Naive thymus-derived CD4-positive, alpha-beta T cell (primary cell): ENCODE data around the gene RAB6A. TPM values are rescaled to one million over a fixed set of nuclear protein-coding genes. Genes with fewer than 3 reads are reported as not detected.
"Not testable (repeated sequence)": the region's sequence is repeated elsewhere in the genome, so short reads cannot be mapped to it uniquely, and the experiment has no call there.

ENCODE experiments used
- ATAC-seq: fragments of 150-1000 bp; cut with Tn5 transposase; 2 replicates; pipeline ENCODE4 v1.10.0; 2021; ENCODE audit warnings: mild to moderate bottlenecking, moderate library complexity
- CTCF ChIA-PET: fragments of 350-600 bp; sonication (Branson Sonifier 250); formaldehyde crosslinking; loops from one replicate; lab custom pipeline; 2021; ENCODE audit warnings: antibody characterized with exemption; lab: Charles Lee
- POLR2A ChIA-PET: fragments of 350-600 bp; sonication (Branson Sonifier 250); formaldehyde crosslinking; loops from one replicate; lab custom pipeline; 2021; ENCODE audit warnings: antibody characterized with exemption, inconsistent platforms; lab: Charles Lee
- DNase-seq, 9 donors: peaks; one replicate each; pipeline versions ENCODE4 v3.0.0 to v3.0.0-alpha.2; 2020 to 2022; ENCODE audit warnings: mixed read lengths in 1 of 9
- H3K27ac ChIP-seq: one replicate; pipeline ENCODE4 v1.7.0; 2013; ENCODE audit warnings: mild to moderate bottlenecking, low read depth, low read length, moderate library complexity
- H3K27me3 ChIP-seq, 2 donors: one replicate each; pipeline ENCODE4 v1.7.0; 2013; ENCODE audit warnings: low read length in 2 of 2, mild to moderate bottlenecking in 2 of 2, moderate library complexity in 2 of 2; ENCODE audit not compliant: control insufficient read depth in 2 of 2, insufficient read depth in 2 of 2
- H3K36me3 ChIP-seq, 3 experiments: 1 replicate in 2 of 3; 2 replicates in 1 of 3; pipeline ENCODE4 v1.7.0; 2013; ENCODE audit warnings: low read length in 3 of 3, mild to moderate bottlenecking in 3 of 3, moderate library complexity in 1 of 3; ENCODE audit not compliant: insufficient read depth in 3 of 3, control insufficient read depth in 2 of 3
- H3K4me1 ChIP-seq, 2 donors: one replicate each; pipeline ENCODE4 v1.7.0; 2013; ENCODE audit warnings: low read length in 2 of 2, mild to moderate bottlenecking in 2 of 2, moderate library complexity in 1 of 2; ENCODE audit not compliant: control insufficient read depth in 2 of 2, insufficient read depth in 2 of 2
- H3K4me3 ChIP-seq: 2 replicates; pipeline ENCODE4 v1.7.0; 2013; ENCODE audit warnings: mild to moderate bottlenecking, low read length
- H3K9me3 ChIP-seq, 3 experiments: 1 replicate in 2 of 3; 2 replicates in 1 of 3; pipeline ENCODE4 v1.7.0; 2013; ENCODE audit warnings: low read length in 3 of 3; ENCODE audit not compliant: control insufficient read depth in 2 of 3
- H3K27ac Mint-ChIP-seq, 9 donors: one replicate each; pipeline ENCODE4 v1.8.0; 2020 to 2022; ENCODE audit warnings: mixed read lengths in 9 of 9, mild to moderate bottlenecking in 8 of 9, moderate library complexity in 5 of 9, inconsistent platforms in 2 of 9
- H3K27me3 Mint-ChIP-seq, 5 donors: one replicate each; pipeline ENCODE4 v1.8.0; 2021 to 2022; ENCODE audit warnings: mixed read lengths in 5 of 5, mild to moderate bottlenecking in 1 of 5
- H3K36me3 Mint-ChIP-seq, 5 donors: one replicate each; pipeline ENCODE4 v1.8.0; 2020 to 2022; ENCODE audit warnings: mixed read lengths in 5 of 5, mild to moderate bottlenecking in 3 of 5, inconsistent platforms in 1 of 5
- H3K4me1 Mint-ChIP-seq, 7 donors: one replicate each; pipeline ENCODE4 v1.8.0; 2020 to 2022; ENCODE audit warnings: mixed read lengths in 7 of 7, mild to moderate bottlenecking in 3 of 7, inconsistent platforms in 1 of 7
- H3K4me3 Mint-ChIP-seq, 10 donors: one replicate each; pipeline ENCODE4 v1.8.0; 2020 to 2022; ENCODE audit warnings: mild to moderate bottlenecking in 10 of 10, mixed read lengths in 10 of 10, moderate library complexity in 6 of 10, inconsistent platforms in 2 of 10
- H3K9me3 Mint-ChIP-seq, 11 donors: one replicate each; pipeline ENCODE4 v1.8.0; 2020 to 2022; ENCODE audit warnings: mixed read lengths in 11 of 11, mild to moderate bottlenecking in 4 of 11, inconsistent platforms in 1 of 11, moderate library complexity in 1 of 11
- intact Hi-C, 2 donors: fragments of 100-400 bp; cut with micrococcal nuclease; formaldehyde crosslinking; loops; one replicate each; pipeline ENCODE4 v1.15.1; 2023
- polyA plus RNA-seq, 2 donors: library from polyadenylated mRNA; unstranded; fragments of 300-500 nt; fragmentation: Illumina TruSeq; gene quantifications; one replicate each; pipeline ENCODE4 v1.2.3, GENCODE V29; 2021
- total RNA-seq, 6 experiments: library from RNA in 5 of 6; stranded (reverse) in 5 of 6; gene quantifications; 1 replicate in 5 of 6; 2 replicates in 1 of 6; pipeline ENCODE4 v1.2.3 and lab custom pipeline; 2021 to 2026

The RAB6A gene
- total and polyA plus RNA-seq, 7 experiments from 2014 or later, result 54.9 to 94.5 (median 80.0) TPM

- Histone ChIP-seq H3K27ac (no peak overlapping the region), H3K36me3 (no peaks in the 10 kb centered on the region), H3K27me3 (no peaks in the 10 kb centered on the region), H3K9me3 (no peaks in the 10 kb centered on the region), H3K4me1 (peaks cover 0 to 6% of the 10 kb centered on the region in 2 donors), H3K4me3 (no peak overlapping the region)
- Mint-ChIP-seq H3K36me3 (peaks cover 0 to 11% (median 5%) of the 10 kb centered on the region in 5 donors), H3K27ac (no peak overlapping the region), H3K4me3 (no peak overlapping the region), H3K27me3 (no peaks in the 10 kb centered on the region), H3K9me3 (no peaks in the 10 kb centered on the region), H3K4me1 (peaks cover 38 to 68% (median 62%) of the 10 kb centered on the region in 7 donors)
- ChIA-PET POLR2A (interaction anchor here (0.7 kb wide), 1 partner anchor 31 kb away, joined by 3 read pairs; no protein-coding TSS in a partner anchor), CTCF (interaction anchor here (0.6 kb wide), 1 partner anchor 520 kb away, joined by 3 read pairs; no protein-coding TSS in a partner anchor)
- DNase-seq (no peak), ATAC-seq (no peak)
- intact Hi-C loops, result no loop called here
Measured at GRCh38 chr11:73747762-73748161, 13.1 kb downstream of the RAB6A start.

- POLR2A ChIA-PET, result interaction anchor here (1.0 kb wide), 2 partner anchors 12 to 32 kb away, joined by 3 to 4 read pairs; no protein-coding TSS in a partner anchor
- Histone ChIP-seq H3K36me3 (no peaks in the 10 kb centered on the region), H3K9me3 (no peaks in the 10 kb centered on the region), H3K4me1 (peaks cover 0 to 2% of the 10 kb centered on the region in 2 donors), H3K27me3 (no peaks in the 10 kb centered on the region), H3K27ac (no peak overlapping the region), H3K4me3 (no peak overlapping the region)
- H3K36me3 Mint-ChIP-seq, result peaks cover 0 to 9% (median under 1%) of the 10 kb centered on the region in 5 donors
- H3K4me3 Mint-ChIP-seq, result no peak overlapping the region
- intact Hi-C loops, result no loop called here
- H3K27me3 Mint-ChIP-seq, result no peaks in the 10 kb centered on the region
- no peak overlapping the region for H3K27ac Mint-ChIP-seq
- H3K9me3 Mint-ChIP-seq, result no peaks in the 10 kb centered on the region
- peaks cover 31 to 60% (median 53%) of the 10 kb centered on the region in 7 donors for H3K4me1 Mint-ChIP-seq
- no peak for ATAC-seq
- CTCF ChIA-PET, result interaction anchor here (0.6 kb wide), 2 partner anchors 773 to 1236 kb away, joined by 3 read pairs; no protein-coding TSS in a partner anchor
- no peak for DNase-seq
Measured at GRCh38 chr11:73746701-73747100, 14.2 kb downstream of the RAB6A start.

GRCh38 chr11:73743045-73743444 lies 17.8 kb downstream of the RAB6A start:
- Histone ChIP-seq H3K27me3 (no peaks in the 10 kb centered on the region), H3K27ac (no peak overlapping the region), H3K4me3 (no peak overlapping the region), H3K4me1 (no peaks in the 10 kb centered on the region), H3K36me3 (no peaks in the 10 kb centered on the region), H3K9me3 (no peaks in the 10 kb centered on the region)
- ChIA-PET CTCF (no interaction called here), POLR2A (no interaction called here)
- Mint-ChIP-seq H3K9me3 (no peaks in the 10 kb centered on the region), H3K36me3 (peaks cover 0 to 8% (median 0%) of the 10 kb centered on the region in 5 donors), H3K27me3 (no peaks in the 10 kb centered on the region), H3K4me1 (peaks cover 6 to 33% (median 29%) of the 10 kb centered on the region in 7 donors), H3K4me3 (no peak overlapping the region), H3K27ac (peak overlapping the region in 1 of 9 donors; percentile 42)
- intact Hi-C loops, result no loop called here
- ATAC-seq, result no peak
- DNase-seq, result no peak

GRCh38 chr11:73735959-73736358 lies 24.9 kb downstream of the RAB6A start:
- H3K4me3 Mint-ChIP-seq, H3K27ac ChIP-seq, H3K9me3 ChIP-seq, H3K27me3 Mint-ChIP-seq, ATAC-seq, H3K27me3 ChIP-seq, POLR2A ChIA-PET, H3K9me3 Mint-ChIP-seq, H3K4me1 ChIP-seq, H3K4me3 ChIP-seq, H3K27ac Mint-ChIP-seq, DNase-seq, H3K36me3 Mint-ChIP-seq, H3K36me3 ChIP-seq, CTCF ChIA-PET: not testable (repeated sequence)
- peaks cover 7 to 33% (median 27%) of the 10 kb centered on the region in 7 donors for H3K4me1 Mint-ChIP-seq
- intact Hi-C loops, result loop anchor here in 1 of 2 donors (10.0 kb wide), 1 partner anchor 651 kb away; no protein-coding TSS in a partner anchor

GRCh38 chr11:73734993-73735392 lies 25.9 kb downstream of the RAB6A start:
- intact Hi-C loops, result loop anchor here in 1 of 2 donors (10.0 kb wide), 1 partner anchor 650 kb away; no protein-coding TSS in a partner anchor
- POLR2A ChIA-PET, result no interaction called here
- H3K4me3 Mint-ChIP-seq, result no peak overlapping the region
- CTCF ChIA-PET, result no interaction called here
- H3K9me3 Mint-ChIP-seq, result no peaks in the 10 kb centered on the region
- ATAC-seq, result no peak
- Histone ChIP-seq H3K27me3 (no peaks in the 10 kb centered on the region), H3K4me3 (no peak overlapping the region), H3K4me1 (no peaks in the 10 kb centered on the region), H3K9me3 (no peaks in the 10 kb centered on the region), H3K27ac (no peak overlapping the region), H3K36me3 (peaks cover 0 to 9% (median 0%) of the 10 kb centered on the region in 3 experiments)
- peaks cover 9 to 36% (median 29%) of the 10 kb centered on the region in 7 donors for H3K4me1 Mint-ChIP-seq
- no peak for DNase-seq
- peaks cover 0 to 8% (median 7%) of the 10 kb centered on the region in 5 donors for H3K36me3 Mint-ChIP-seq
- no peaks in the 10 kb centered on the region for H3K27me3 Mint-ChIP-seq
- peak overlapping the region in 1 of 9 donors; percentile 1 for H3K27ac Mint-ChIP-seq

GRCh38 chr11:73734011-73734410 lies 26.9 kb downstream of the RAB6A start:
- DNase-seq, H3K4me3 Mint-ChIP-seq, H3K27me3 ChIP-seq, CTCF ChIA-PET, H3K36me3 ChIP-seq, H3K9me3 ChIP-seq, H3K4me1 ChIP-seq, H3K9me3 Mint-ChIP-seq, H3K27me3 Mint-ChIP-seq, H3K4me3 ChIP-seq, H3K27ac ChIP-seq, ATAC-seq, POLR2A ChIA-PET: not testable (repeated sequence)
- intact Hi-C loops, result loop anchor here in 1 of 2 donors (10.0 kb wide), 1 partner anchor 649 kb away; no protein-coding TSS in a partner anchor
- Mint-ChIP-seq H3K4me1 (peaks cover 16 to 44% (median 37%) of the 10 kb centered on the region in 7 donors), H3K27ac (peak overlapping the region in 1 of 9 donors; percentile 62), H3K36me3 (peaks cover 0 to 16% (median 15%) of the 10 kb centered on the region in 5 donors)

- H3K27ac Mint-ChIP-seq, H3K9me3 Mint-ChIP-seq, POLR2A ChIA-PET, H3K36me3 ChIP-seq, H3K27me3 ChIP-seq, CTCF ChIA-PET, H3K4me3 Mint-ChIP-seq, H3K4me3 ChIP-seq, H3K27me3 Mint-ChIP-seq, H3K9me3 ChIP-seq, H3K27ac ChIP-seq, ATAC-seq, H3K4me1 ChIP-seq, DNase-seq: not testable (repeated sequence)
- Mint-ChIP-seq H3K36me3 (peaks cover 0 to 17% (median 15%) of the 10 kb centered on the region in 5 donors), H3K4me1 (peaks cover 16 to 47% (median 40%) of the 10 kb centered on the region in 7 donors)
- intact Hi-C loops, result loop anchor here in 1 of 2 donors (10.0 kb wide), 1 partner anchor 648 kb away; no protein-coding TSS in a partner anchor
Measured at GRCh38 chr11:73732936-73733335, 27.9 kb downstream of the RAB6A start.
